Measurements from ENCODE around the gene ABAT.

ABAT gene

DNA sequence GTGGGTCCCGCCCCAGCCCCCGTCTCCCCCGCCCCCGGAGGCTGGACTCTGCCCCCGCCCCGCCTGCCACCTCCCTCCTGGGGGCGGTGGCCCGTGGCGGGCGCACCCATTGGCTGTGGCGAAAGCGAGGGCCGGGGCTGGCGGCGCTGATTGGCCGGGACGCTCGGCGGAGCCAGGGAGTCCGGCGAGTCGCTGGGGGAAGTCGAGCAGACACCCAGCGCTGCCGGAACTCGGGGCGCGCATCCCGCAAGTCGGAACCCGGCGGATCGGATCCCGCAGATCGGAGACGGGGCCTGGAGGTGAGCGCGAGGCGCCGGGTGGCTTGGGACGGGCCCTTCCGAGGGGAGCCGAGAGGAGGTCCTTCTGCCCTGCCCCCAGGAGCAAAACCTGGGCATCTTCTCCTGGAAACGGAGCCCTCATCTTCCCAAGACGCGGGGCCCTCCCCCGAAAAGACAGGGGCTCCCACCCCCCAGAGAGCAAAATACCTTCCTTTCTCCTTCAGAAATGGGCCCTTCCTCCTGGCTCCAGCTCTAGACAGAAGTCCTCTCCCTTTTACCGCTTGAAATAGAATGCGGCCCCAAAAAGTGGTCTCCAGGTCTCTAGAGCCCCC, at the start of gene ABAT:
Gene ABAT, plus strand, starts transcription at position 205 of the 610 bp plus-strand sequence. CDS start 61,123 bp downstream, outside the sequence.
- peak within 1 kb of the TSS; percentile 49 for H3K4me3 ChIP-seq (ENCODE audit: low read depth, low read length)
- TF ChIP-seq, protein P1, sequence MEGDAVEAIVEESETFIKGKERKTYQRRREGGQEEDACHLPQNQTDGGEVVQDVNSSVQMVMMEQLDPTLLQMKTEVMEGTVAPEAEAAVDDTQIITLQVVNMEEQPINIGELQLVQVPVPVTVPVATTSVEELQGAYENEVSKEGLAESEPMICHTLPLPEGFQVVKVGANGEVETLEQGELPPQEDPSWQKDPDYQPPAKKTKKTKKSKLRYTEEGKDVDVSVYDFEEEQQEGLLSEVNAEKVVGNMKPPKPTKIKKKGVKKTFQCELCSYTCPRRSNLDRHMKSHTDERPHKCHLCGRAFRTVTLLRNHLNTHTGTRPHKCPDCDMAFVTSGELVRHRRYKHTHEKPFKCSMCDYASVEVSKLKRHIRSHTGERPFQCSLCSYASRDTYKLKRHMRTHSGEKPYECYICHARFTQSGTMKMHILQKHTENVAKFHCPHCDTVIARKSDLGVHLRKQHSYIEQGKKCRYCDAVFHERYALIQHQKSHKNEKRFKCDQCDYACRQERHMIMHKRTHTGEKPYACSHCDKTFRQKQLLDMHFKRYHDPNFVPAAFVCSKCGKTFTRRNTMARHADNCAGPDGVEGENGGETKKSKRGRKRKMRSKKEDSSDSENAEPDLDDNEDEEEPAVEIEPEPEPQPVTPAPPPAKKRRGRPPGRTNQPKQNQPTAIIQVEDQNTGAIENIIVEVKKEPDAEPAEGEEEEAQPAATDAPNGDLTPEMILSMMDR (IDR thresholded peaks at IDR 0.05; ENCODE audit: borderline replicate concordance, insufficient read depth, low read depth, low read length): no peak

DNA sequence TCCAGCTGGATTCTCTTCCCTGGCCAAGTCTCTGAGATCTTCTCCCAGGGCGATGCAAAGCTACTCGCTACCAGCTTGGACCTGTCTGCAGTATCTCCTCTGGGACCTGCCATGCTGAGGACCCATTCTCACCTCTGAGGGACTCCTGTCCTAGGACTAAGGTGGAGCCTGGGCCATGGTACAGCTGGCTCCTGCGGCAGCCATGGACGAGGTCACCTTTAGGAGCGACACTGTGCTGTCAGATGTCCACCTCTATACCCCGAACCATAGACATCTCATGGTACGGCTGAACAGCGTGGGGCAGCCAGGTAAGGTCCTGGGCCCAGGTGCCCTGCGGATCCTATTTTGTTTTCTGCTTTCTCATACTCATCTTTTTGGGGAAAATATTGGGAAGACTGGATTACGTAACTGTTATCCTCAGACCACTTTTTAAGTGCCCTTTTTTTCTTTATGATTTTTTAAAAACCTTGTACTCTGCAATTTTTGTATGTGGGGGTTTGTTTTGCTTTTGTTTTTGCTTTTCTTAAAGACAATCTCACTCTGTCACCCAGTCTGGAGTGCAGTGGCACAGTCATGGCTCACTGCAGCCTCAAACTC, 48.8 kb upstream of the ABAT start:
- H3K4me3 ChIP-seq (ENCODE audit: low read depth, low read length): no peak overlapping the region
- TF ChIP-seq, protein P1 (IDR thresholded peaks at IDR 0.05; ENCODE audit: borderline replicate concordance, insufficient read depth, low read depth, low read length): no peak

DNA sequence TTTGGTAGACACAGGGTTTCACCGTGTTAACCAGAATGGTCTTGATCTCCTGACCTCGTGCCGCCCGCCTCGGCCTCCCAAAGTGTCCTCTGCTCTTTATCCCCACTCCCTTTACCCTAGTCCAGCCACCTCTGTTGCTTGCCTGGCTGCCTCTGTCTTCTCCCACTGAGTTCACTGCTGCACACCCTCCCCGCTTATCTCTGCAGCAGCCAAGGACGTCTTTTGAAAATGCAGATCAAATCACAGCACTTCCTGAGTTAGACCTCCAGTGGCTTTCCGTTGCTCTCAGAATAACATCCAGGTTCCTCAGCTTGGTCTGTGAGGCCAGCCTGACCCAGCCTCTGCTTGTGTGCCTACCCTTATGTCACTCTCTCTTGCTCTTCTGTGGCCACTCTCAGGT, 47.5 kb upstream of the ABAT start:
- H3K4me3 ChIP-seq (ENCODE audit: low read depth, low read length): no peak overlapping the region
- TF ChIP-seq, protein P1 (IDR thresholded peaks at IDR 0.05; ENCODE audit: borderline replicate concordance, insufficient read depth, low read depth, low read length): no peak

DNA sequence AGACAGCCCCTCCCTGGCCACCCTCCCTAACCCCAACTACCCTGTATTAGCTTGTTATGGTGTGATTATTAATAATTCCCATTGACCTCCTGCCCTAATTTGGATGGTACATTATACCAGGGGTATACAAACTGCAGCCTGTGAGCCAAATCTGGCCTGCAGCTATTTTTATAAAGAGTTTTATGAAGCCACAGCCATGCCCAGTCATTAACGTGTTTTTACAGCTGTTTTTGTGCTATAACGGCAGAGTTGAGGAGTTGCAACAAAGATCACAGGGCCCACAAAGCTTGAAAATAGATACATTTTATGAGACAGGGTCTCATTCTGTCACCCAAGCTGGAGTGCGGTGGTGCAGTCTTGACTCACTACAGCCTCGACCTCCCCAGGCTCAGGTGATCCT, 47.0 kb upstream of the ABAT start:
- TF ChIP-seq, protein P1 (IDR thresholded peaks at IDR 0.05; ENCODE audit: borderline replicate concordance, insufficient read depth, low read depth, low read length): no peak

DNA sequence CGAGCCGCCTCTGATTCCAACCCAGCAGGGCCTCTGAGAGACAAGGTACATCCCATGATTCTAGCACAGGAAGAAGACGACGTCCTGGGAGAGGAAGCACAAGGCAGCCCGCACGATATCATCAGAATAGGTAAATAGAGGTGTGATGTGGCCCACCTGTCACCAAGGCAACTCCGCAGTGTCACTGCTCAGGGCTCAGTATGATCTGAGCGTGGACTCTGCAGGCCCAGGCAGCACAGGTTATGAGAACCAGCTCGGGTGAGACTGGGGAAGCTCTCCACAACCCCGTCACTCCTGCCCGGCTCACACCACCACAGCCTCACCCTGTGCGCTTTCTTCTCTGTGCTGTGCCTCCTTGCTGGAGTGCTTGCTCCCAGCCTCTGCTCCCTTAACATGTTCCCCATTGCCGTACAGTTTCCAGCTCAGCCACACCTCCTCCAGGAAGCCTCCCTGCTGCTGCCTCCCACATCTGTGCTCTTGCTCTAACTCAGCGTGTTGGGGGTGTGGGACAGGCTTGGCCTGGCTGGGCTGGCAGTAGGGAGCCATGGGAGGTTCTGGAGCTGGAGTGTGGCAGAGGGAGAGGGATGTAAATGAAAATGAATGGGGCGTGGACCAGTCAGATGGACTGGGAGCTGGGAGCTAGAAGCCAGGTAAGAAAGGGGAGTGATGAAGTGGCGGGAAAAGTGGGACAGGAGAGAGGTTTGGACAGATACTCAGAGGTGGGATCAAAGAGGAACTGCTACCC, 45.3 kb upstream of the ABAT start:
- no peak overlapping the region for H3K4me3 ChIP-seq (ENCODE audit: low read depth, low read length)
- TF ChIP-seq, protein P1 (IDR thresholded peaks at IDR 0.05; ENCODE audit: borderline replicate concordance, insufficient read depth, low read depth, low read length): no peak

More for the DNA sequence above, 47.0 kb upstream of the ABAT start:
- H3K4me3 ChIP-seq (ENCODE audit: low read depth, low read length): no peak overlapping the region

DNA sequence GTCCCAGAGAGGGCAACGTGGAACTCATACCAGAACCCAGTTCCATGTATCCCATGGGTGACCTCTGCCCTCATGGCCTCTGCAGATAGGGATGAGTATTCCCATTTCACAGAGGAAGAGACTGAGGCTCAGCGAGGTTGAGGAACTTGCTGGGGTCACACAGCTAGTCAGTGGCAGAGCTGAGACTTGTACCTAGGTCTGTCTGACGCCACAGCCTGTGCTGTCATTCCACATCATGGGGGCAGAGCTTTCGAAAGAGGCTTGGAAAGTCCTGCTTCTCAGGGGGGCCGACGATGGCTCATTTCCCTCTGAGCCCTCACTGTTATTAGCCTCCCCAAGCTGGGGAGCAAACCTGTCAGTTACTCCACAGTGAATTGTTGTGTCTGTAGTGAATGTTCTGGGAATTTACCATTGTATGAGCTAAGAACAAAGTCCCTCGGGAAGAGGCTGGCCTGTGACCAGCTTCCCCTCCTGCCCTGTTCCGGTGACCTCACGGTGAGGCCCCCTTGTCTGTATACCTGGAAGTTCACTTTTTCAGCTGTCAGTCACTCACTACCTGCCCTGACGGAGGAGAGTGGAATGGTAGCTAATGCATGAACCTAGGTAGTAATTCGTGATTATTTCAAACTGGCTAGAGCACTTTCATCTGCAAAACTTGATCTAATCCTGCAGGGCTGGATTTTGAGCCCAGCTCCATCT, 44.0 kb upstream of the ABAT start:
- TF ChIP-seq, protein P1 (IDR thresholded peaks at IDR 0.05; ENCODE audit: borderline replicate concordance, insufficient read depth, low read depth, low read length): no peak
- H3K4me3 ChIP-seq (ENCODE audit: low read depth, low read length): no peak overlapping the region

Data from GM12875 (cell line).